ENCODE data around the gene RNFT2.
A peak's percentile ranks its signal among the peaks of the same experiment; 100 is the strongest.

Gene RNFT2

GRCh38 chr12:116881325-116881876, 143.3 kb downstream of the RNFT2 start, which contains the start of gene HRK (continued):
- TF ChIP-seq, protein P1, sequence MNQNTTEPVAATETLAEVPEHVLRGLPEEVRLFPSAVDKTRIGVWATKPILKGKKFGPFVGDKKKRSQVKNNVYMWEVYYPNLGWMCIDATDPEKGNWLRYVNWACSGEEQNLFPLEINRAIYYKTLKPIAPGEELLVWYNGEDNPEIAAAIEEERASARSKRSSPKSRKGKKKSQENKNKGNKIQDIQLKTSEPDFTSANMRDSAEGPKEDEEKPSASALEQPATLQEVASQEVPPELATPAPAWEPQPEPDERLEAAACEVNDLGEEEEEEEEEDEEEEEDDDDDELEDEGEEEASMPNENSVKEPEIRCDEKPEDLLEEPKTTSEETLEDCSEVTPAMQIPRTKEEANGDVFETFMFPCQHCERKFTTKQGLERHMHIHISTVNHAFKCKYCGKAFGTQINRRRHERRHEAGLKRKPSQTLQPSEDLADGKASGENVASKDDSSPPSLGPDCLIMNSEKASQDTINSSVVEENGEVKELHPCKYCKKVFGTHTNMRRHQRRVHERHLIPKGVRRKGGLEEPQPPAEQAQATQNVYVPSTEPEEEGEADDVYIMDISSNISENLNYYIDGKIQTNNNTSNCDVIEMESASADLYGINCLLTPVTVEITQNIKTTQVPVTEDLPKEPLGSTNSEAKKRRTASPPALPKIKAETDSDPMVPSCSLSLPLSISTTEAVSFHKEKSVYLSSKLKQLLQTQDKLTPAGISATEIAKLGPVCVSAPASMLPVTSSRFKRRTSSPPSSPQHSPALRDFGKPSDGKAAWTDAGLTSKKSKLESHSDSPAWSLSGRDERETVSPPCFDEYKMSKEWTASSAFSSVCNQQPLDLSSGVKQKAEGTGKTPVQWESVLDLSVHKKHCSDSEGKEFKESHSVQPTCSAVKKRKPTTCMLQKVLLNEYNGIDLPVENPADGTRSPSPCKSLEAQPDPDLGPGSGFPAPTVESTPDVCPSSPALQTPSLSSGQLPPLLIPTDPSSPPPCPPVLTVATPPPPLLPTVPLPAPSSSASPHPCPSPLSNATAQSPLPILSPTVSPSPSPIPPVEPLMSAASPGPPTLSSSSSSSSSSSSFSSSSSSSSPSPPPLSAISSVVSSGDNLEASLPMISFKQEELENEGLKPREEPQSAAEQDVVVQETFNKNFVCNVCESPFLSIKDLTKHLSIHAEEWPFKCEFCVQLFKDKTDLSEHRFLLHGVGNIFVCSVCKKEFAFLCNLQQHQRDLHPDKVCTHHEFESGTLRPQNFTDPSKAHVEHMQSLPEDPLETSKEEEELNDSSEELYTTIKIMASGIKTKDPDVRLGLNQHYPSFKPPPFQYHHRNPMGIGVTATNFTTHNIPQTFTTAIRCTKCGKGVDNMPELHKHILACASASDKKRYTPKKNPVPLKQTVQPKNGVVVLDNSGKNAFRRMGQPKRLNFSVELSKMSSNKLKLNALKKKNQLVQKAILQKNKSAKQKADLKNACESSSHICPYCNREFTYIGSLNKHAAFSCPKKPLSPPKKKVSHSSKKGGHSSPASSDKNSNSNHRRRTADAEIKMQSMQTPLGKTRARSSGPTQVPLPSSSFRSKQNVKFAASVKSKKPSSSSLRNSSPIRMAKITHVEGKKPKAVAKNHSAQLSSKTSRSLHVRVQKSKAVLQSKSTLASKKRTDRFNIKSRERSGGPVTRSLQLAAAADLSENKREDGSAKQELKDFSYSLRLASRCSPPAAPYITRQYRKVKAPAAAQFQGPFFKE (tag by site-specific recombination; IDR thresholded peaks at IDR 0.05; ENCODE audit: borderline replicate concordance) = no peak
- TF ChIP-seq ZNF221 (tag by site-specific recombination; IDR thresholded peaks at IDR 0.05; ENCODE audit: borderline replicate concordance) = no peak
- TF ChIP-seq ZSCAN30 (tag by site-specific recombination; IDR thresholded peaks at IDR 0.05) = no peak
- no peak for TF ChIP-seq ZNF670 (tag by site-specific recombination; IDR thresholded peaks at IDR 0.05; ENCODE audit: low read depth)
- TF ChIP-seq ZNF529 (tag by site-specific recombination; IDR thresholded peaks at IDR 0.05; ENCODE audit: insufficient replicate concordance) = no peak
- TF ChIP-seq ZNF184 (tag by site-specific recombination; IDR thresholded peaks at IDR 0.05) = no peak
- TF ChIP-seq ZFP41 (tag by site-specific recombination; IDR thresholded peaks at IDR 0.05; ENCODE audit: borderline replicate concordance) = no peak
- no peak for TF ChIP-seq ZNF302 (tag by site-specific recombination; IDR thresholded peaks at IDR 0.05; ENCODE audit: low read depth)
- TF ChIP-seq ZNF837 (tag by site-specific recombination; IDR thresholded peaks at IDR 0.05) = no peak
- no peak for TF ChIP-seq ZNF768 (tag by site-specific recombination; IDR thresholded peaks at IDR 0.05)
- no peak for TF ChIP-seq ATF2 (tag by site-specific recombination; IDR thresholded peaks at IDR 0.05; ENCODE audit: low read depth)
- no peak for TF ChIP-seq REST (tag by site-specific recombination; IDR thresholded peaks at IDR 0.05)
- TF ChIP-seq ZNF362 (tag by site-specific recombination; IDR thresholded peaks at IDR 0.05) = no peak
- no peak for TF ChIP-seq REPIN1 (tag by site-specific recombination; IDR thresholded peaks at IDR 0.05; ENCODE audit: low read depth)
- peak; percentile 51; the same call in 1 of the 2 replicates for TF ChIP-seq ZNF2 (tag by site-specific recombination; IDR thresholded peaks at IDR 0.05)
- TF ChIP-seq, protein P2, sequence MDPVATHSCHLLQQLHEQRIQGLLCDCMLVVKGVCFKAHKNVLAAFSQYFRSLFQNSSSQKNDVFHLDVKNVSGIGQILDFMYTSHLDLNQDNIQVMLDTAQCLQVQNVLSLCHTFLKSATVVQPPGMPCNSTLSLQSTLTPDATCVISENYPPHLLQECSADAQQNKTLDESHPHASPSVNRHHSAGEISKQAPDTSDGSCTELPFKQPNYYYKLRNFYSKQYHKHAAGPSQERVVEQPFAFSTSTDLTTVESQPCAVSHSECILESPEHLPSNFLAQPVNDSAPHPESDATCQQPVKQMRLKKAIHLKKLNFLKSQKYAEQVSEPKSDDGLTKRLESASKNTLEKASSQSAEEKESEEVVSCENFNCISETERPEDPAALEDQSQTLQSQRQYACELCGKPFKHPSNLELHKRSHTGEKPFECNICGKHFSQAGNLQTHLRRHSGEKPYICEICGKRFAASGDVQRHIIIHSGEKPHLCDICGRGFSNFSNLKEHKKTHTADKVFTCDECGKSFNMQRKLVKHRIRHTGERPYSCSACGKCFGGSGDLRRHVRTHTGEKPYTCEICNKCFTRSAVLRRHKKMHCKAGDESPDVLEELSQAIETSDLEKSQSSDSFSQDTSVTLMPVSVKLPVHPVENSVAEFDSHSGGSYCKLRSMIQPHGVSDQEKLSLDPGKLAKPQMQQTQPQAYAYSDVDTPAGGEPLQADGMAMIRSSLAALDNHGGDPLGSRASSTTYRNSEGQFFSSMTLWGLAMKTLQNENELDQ (tag by site-specific recombination; IDR thresholded peaks at IDR 0.05; ENCODE audit: low read depth) = no peak
- peak; percentile 29; the same call in 1 of the 2 replicates for TF ChIP-seq ZNF629 (tag by site-specific recombination; IDR thresholded peaks at IDR 0.05)
- no peak; the same call in 1 of the 2 replicates for TF ChIP-seq ZBTB44 (tag by site-specific recombination; IDR thresholded peaks at IDR 0.05)
- no peak for TF ChIP-seq ZNF776 (tag by site-specific recombination; IDR thresholded peaks at IDR 0.05; ENCODE audit: borderline replicate concordance)
- TF ChIP-seq RBAK (tag by site-specific recombination; IDR thresholded peaks at IDR 0.05) = no peak
- TF ChIP-seq GLI2 (tag by site-specific recombination; IDR thresholded peaks at IDR 0.05; ENCODE audit: borderline replicate concordance, low read depth) = no peak
